ENCODE results near the gene PTPRN2. TPM values are rescaled to one million over a fixed set of nuclear protein-coding genes. Genes with fewer than 3 reads are reported as not detected.

The PTPRN2 gene
- 1.5 and 3.5 TPM in 2 replicates for total RNA-seq

GRCh38 chr7:158587162-158588084 lies at the start of gene PTPRN2:
PTPRN2 (minus strand) TSS chr7:158587823.

Other genes starting within 250 kb of the PTPRN2 start
- 7.3 and 8.9 TPM in 2 replicates for gene NCAPG2, start 117.0 kb upstream of the PTPRN2 start, total RNA-seq
- 60.2 and 61.6 TPM in 2 replicates for gene ESYT2, start 241.7 kb upstream of the PTPRN2 start, total RNA-seq